ENCODE data around the gene CLN5. TPM values are rescaled to one million over a fixed set of nuclear protein-coding genes. Genes with fewer than 3 reads are reported as not detected.

Gene CLN5
- total RNA-seq, 4 donors from 2014 or later, result 13.0 to 31.9 (median 28.5) TPM

- ATAC-seq (ENCODE audit: low FRiP score), result no peak
- TF ChIP-seq CTCF (IDR thresholded peaks at IDR 0.05), result no peak
- DNase-seq (ENCODE audit: low spot score), result no peak
Observed at GRCh38 chr13:76974618-76974975, 17.3 kb upstream of the CLN5 start.

DNA sequence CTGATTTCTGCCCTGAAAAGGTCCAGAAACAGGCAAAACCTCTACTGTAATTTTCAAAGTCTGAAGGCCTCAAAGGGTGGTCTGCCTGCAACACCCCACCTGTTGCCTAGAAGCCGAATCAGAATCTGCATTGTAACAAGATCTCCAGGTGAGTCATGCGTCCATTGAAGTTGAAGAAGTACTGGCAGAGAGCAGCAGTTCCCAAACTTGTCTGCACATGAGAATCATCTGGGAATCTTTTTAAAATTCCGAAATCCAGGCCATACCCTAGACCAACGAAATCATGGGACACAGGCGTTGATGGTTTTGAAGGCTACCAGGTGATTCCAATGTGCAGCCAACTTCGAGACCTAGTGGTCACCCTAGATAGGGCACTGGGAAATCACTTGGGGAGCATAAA, 16.0 kb upstream of the CLN5 start:
- ATAC-seq (ENCODE audit: low FRiP score) (no peak), DNase-seq (ENCODE audit: low spot score) (no peak)
- no peak for TF ChIP-seq CTCF (IDR thresholded peaks at IDR 0.05)

DNA sequence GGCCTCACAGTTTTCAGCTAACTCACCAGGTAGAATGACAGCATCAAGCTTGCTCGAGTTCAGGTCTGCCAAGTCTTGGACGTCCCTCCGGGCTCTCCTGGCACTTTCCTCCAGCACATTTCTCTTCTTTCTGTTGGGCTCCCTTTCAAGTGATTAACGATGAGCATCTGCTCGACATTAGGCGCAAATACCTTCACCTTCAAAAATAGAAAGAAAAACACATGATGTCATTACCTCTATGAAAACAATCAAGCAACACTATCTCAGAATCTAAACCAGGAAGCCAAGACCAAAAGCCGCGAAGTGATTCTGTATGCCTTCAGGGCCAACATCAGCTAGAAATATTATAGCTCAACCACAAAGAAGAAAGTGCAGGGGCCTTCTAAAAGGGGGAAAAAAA, 15.4 kb upstream of the CLN5 start:
- no peak for TF ChIP-seq CTCF (IDR thresholded peaks at IDR 0.05)
- DNase-seq (ENCODE audit: low spot score) (no peak), ATAC-seq (ENCODE audit: low FRiP score) (no peak)

DNA sequence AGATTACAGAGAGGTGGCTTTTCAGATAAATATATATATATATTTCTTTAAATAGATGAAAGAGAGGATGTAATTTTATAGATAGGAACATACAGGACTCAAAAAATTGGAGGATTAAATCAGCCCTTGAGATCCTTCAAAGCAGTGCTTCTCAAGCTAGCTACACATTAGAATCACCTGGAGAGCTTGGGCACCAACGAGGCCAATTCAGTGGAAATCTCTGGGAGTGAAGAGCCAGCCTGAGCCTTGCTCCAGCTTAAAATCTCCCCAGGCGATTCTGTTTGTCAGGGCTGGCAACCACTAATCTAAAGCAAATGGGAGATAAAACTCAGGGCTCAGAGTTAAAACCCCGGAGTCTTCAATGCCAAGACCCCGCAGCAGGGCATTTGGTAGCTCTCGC, 15.0 kb upstream of the CLN5 start:
- DNase-seq (ENCODE audit: low spot score) (no peak), ATAC-seq (ENCODE audit: low FRiP score) (no peak)
- no peak for TF ChIP-seq CTCF (IDR thresholded peaks at IDR 0.05)

GRCh38 chr13:76980075-76980718, 11.7 kb upstream of the CLN5 start:
- peak in 2 of 3 donors; percentile 13 to 59 for TF ChIP-seq CTCF (IDR thresholded peaks at IDR 0.05)
- ATAC-seq (ENCODE audit: low FRiP score), result peak; percentile 95
- peak; percentile 75 for DNase-seq (ENCODE audit: low spot score)

GRCh38 chr13:76982061-76982460, 9.8 kb upstream of the CLN5 start:
- ATAC-seq (ENCODE audit: low FRiP score), result no peak
- no peak for DNase-seq (ENCODE audit: low spot score)
- TF ChIP-seq CTCF (IDR thresholded peaks at IDR 0.05), result no peak

DNA sequence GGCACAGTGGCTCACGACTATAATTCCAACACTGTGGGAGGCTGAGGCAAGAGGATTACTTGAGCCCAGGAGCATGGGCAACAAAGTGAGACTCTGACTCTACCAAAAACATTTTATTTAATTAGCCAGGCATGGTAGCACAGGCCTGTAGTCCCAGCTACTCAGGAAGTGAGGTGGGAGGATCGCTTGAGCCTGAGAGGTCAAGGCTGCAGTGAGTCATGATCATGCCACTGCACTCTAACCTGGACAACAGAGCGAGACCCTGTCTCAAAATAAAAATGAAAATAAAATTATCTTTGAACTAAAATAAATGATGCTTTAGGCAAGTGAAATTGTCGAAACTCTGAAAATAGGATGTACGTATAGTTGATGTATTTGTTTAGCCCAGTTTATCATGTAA, 8.2 kb upstream of the CLN5 start:
- no peak for TF ChIP-seq CTCF (IDR thresholded peaks at IDR 0.05)
- no peak for DNase-seq (ENCODE audit: low spot score)
- ATAC-seq (ENCODE audit: low FRiP score), result no peak
